Right ventricle myocardium inferior (tissue), 1 donor: ENCODE data around the gene RAD51B. TPM values are rescaled to one million over a fixed set of nuclear protein-coding genes. Genes with fewer than 3 reads are reported as not detected.
A peak's percentile ranks its signal among the peaks of the same experiment; 100 is the strongest.
"Not testable (repeated sequence)": the region's sequence is repeated elsewhere in the genome, so short reads cannot be mapped to it uniquely, and the experiment has no call there.

ENCODE experiments used
- ATAC-seq: fragments of 200-7000 bp; cut with Tn5 transposase; one replicate; pipeline ENCODE4 v1.9.1; 2020; ENCODE audit warnings: mild to moderate bottlenecking, moderate library complexity
- DNase-seq: peaks from one replicate; pipeline ENCODE4 v3.0.0; 2021; ENCODE audit errors: missing footprints
- intact Hi-C: fragments of 100-400 bp; cut with DNase I; formaldehyde crosslinking; loops from one replicate; pipeline ENCODE4 v1.11.0; 2022
- total RNA-seq: library from RNA; stranded (reverse); fragmentation: NEBNext Ultra II Directional; extraction: Animal tissue kit (Norgen Biotek cat#: 25700); gene quantifications from one replicate; pipeline ENCODE4 v1.2.1, GENCODE V29; 2021
- donor health status: DM: no; HTN: yes; CAD: no; lungs with severe emphysema.

RAD51B gene
- total RNA-seq, 1 donor from 2014 or later = 4.1 TPM

DNA sequence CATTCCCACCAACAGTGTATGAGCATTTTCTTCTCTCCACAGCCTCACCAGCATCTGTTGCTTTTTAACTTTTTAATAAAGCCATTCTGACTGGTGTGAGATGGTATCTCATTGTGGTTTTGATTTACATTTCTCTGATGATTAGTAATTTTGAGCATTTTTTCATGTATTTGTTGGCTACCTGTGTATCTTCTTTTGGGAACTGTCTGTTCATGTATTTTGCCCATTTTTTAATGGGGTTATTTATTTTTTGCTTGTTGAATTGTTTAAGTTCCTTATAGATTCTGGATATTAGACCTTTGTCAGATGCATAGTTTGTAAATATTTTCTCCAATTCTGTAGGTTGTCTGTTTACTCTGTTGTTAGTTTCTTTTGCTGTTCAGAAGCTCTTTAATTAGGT is 616.1 kb downstream of the RAD51B start:
- DNase-seq, intact Hi-C loops, ATAC-seq: not testable (repeated sequence)

DNA sequence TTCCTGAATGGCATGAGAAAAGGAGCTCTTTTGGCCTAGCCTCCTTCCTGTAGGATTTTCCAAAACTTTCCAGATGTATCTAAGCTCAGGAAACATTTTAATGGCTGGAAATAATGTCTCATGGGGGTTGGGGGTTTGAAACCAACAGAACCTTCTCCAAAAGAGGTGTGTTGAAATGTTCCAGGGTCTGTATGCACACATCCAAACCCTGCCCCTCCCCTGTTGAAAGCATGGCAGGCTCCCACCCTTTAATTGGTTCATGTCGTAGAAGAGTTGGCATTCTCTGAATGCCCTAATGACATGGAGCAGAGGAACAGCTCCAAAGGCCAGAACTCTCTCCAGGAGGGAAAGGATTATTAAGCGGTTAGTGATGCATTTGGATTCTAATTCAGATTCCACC is 620.1 kb downstream of the RAD51B start:
- DNase-seq = no peak
- intact Hi-C loops = no loop called here
- no peak for ATAC-seq

DNA sequence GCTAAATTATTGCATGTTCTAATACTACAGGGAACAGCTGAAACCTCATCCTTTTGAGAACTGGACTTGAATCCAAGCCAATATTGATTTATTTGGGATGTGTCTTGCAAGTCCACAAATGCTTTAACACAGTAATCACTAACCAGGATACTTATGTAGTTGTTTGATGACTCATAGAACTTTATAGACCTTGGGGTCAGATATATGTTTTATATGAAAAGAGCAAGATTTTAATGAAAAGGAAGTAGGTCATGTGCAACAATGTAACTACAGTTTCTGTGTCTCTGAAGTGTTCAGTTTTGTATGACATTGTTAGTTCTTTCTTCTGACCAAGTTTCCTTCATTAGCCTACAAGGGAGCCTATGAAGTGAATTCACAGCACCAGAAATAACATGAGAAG is 621.2 kb downstream of the RAD51B start:
- intact Hi-C loops = no loop called here
- ATAC-seq = no peak
- no peak for DNase-seq

DNA sequence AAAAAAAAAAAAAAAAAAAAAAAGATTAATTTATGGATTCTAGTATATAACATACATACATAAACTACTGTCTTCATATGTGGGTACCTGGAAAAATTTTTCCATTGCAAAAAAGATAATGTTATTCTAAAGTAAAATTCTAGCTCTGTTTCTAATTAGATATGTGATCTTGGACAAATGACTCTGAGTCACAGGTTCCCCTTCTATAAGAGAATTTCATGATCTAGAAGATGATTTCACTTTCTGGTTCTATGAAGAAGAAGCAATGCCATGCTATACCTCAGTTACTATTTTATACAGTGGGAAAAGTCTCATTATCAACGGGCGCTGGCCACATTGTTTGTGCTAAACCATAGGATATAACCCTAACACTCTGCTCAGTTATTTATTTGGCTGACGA is 622.0 kb downstream of the RAD51B start:
- DNase-seq (no peak), ATAC-seq (no peak)
- intact Hi-C loops = no loop called here

DNA sequence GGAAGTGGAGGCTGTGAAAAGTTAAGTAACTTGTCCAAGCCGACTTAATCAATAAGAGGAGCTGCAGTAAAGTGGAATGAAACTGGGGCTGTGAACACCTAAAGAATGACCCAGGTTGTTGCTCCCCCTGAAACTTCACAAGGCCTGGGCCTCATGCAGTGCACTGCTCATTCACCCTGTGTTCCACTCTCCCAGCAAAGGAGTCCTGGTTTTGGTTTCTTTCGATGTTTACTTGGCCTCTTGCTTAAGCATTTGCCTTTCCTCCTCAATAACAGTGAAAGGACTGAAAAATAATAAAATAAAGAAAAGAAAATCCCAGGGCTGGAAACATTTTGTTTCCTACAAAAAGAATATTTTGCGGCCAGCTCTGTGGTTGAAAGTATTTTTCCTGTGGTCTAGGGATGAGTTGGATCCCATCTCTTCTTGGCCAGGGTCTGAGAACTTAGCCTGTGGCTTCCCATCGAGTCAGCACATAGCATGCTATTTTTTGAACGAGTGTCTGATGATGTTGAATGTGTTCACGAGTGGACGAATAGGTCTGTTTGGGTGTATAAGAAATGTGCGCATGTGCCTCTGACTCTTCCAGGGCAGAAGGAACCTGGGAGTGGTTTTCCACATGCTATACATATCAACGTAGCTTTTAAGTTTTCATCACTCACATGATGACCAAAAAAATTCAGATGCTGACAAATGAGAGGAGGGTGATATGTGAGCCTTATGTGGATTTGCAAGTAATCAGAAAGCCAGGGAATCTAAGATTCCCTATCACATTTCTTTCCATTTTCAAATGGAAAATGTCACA is 623.5 kb downstream of the RAD51B start:
- intact Hi-C loops = no loop called here
- DNase-seq (no peak), ATAC-seq (no peak)

DNA sequence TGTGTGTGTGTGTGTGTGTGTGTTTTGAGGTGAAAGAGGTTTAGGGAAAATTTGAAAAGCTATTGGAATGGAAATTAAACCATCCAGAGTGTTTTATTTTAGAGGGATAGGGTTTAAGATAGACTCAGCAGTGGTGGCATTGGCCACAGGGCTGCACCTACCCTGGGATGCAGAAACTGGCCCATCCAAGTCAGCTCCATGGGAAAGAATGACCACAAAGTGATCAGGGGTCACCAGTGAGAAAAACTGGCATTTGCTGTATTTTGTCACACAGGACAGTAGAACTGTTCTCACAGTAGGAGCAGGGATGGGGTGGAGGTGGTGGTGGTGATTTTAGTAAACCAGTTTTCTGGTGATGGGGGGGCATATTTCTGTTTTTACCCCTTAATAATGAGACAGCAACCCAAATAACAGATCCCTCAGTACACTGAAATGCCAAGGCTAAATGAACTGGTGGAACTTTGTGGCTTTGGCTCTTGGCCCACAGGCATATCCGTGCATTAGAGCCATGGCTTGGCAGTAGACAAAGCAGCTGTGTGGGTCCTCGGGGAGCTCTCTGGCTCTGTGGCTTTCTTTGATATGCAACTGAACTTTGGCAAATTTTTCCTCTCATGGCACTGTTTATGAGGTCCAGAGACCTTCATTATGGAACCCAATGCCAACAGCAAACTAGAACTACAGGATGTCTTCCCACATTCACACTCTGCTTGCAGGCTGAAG is 625.0 kb downstream of the RAD51B start:
- ATAC-seq (peak; percentile 68), DNase-seq (no peak)
- intact Hi-C loops = no loop called here

DNA sequence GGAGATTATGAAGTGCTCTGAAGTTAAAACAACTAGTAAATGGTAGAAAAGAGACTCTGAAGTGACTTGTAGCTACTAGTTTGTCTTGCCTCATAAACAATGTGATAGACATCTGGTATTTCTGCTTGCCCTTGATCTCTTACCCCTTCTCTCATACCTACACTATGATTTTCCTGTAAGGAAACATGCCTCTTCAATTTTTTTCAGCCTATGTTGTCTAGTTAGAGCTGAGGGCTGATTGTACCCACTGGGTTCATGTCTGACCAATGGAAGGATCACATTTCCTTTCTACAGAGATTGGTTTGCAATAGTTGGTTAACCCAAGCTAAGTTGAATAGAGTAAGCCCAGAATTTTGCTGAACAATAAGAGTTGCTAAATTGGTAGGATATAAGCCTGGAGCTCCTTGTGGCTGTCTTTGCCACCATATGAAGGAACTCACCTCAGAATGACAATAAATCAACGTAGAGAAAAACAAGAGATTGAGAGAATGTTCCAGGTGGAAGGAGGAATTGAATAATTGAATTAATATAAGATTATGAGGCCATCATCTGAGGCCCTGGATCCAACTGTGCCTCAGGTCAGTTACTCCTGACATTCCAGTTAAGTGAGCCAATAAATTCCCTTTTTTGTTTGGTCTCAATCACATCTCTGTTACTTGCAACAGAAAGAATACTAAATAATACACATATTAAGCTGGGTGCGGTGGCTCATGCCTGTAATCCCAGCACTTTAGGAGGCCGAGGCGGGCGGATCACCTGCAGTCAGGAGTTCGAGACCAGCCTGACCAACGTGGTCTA is 626.9 kb downstream of the RAD51B start:
- ATAC-seq (no peak), DNase-seq (no peak)
- intact Hi-C loops = no loop called here

DNA sequence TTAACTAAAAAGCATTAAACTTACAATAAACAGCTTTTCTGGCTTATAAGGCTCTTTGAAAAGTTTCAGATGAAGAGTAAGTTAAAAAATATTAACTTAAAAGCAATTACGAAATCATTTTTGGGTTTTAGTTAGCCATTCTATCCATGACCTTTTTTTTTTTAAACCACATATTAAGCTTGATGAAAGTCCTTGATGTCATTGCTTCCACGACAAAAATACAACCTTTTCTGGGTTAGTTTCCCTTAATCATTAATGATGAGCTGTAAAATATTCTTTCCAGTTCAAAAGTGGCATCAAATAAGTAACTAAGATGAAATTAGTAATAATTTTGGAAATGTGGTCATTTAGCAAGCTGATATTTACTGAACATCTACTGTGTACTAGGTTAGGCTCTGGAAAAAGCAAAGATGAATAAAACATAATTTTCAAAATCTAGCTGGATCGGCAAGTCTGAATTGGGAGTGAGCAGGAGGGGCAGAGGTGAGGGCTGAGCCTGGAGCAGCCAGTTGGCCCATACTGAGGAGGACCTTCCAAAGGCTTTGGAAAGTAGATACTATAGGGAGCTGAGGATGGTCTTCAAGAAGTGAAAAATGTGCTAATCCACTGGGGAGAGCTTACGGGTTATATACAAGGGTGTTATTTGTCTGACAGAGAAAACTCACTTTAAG is 628.1 kb downstream of the RAD51B start:
- DNase-seq (no peak), ATAC-seq (no peak)
- intact Hi-C loops = no loop called here

DNA sequence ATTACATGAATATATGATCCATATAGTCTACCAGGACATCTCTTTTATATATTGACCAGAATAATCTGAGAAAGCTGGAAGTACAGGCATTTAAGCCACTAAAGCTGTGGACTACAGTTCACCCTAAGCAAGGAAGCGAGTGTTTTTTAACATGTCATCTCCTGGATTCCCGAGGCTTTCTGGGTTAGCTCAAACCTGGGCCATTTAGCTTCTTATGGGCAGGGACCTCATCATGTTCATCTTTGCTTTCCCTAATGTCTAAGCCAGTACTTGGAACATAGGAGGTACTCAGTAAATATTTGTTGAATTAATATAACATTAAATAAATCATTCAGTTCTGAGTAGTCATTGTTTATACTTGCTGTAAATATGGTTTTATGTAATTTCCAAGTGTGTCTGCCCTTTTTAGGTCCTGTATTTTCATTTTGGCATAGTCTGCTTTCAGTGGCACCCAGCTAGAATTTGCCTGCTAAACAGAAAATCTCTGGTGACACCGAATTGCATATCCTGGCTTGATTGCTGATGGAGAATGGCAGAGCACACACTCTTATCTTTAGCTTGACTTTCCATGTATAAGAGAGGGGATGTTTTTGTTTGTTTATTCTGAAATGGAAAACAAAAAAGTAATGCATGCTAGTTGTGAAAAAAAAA is 628.8 kb downstream of the RAD51B start:
- DNase-seq = no peak
- intact Hi-C loops = no loop called here
- ATAC-seq = no peak

DNA sequence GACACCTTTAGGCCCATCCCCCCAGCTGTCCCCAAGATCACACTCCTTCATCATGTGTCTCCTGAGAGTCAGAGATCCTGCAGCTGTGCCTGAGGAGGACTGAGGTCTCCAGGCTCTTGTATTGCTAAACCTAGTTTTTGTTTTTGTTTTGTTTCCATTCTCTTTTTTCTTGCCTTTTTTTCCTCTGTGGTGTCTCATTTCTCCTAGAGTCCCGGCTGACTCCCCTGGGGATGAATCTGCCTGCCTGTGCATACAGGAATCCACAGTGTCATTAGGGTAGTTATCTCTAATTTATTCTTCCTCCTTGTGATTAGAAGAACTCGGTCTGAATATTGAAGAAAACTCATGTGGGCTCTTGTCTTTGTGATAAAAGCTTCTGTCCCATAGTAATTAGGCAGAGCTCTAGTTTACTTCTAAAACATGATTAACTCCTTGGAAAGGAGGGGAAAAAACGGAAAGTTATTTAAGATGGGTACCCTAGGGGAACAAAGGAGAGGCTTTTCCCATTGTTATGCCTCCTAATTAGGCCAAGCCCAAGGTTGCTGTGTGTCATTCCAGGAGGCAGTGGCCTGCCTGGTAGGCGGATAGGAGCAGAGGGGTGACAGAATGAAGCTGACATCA is 630.1 kb downstream of the RAD51B start:
- ATAC-seq = no peak
- intact Hi-C loops = no loop called here
- DNase-seq = no peak

DNA sequence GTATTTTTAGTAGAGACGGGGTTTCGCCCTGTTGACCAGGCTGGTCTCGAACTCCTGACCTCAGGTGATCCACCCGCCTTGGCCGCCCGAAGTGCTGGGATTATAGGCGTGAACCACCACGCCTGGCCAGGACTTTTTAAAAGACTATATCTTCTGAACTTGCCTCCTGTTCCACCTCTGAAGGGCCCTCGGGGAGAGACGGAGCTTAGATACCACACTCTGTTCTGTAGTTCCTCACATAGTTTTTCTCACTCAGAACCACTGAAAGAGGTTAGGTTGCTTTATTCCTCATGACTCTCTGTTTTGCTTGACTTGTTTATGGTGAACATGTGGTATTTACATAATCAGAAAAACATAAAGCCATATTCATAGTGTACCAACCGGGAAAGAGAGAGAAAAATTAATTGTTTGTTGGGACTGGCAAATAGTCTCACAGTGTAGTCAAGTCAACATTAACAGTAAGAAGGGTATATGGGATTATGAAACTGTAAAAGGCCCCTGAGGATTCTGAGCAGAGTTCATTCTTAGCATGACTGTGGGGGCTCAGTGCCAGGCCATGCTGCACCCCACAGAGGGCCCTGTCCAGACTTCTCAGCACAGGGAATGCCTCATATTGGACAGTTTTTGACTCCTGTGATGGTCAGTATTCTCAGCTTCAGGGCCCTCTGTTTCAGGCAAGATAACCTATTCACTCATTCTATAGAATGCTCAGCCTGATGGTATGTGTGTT is 631.0 kb downstream of the RAD51B start:
- intact Hi-C loops = no loop called here
- DNase-seq (no peak), ATAC-seq (no peak)

DNA sequence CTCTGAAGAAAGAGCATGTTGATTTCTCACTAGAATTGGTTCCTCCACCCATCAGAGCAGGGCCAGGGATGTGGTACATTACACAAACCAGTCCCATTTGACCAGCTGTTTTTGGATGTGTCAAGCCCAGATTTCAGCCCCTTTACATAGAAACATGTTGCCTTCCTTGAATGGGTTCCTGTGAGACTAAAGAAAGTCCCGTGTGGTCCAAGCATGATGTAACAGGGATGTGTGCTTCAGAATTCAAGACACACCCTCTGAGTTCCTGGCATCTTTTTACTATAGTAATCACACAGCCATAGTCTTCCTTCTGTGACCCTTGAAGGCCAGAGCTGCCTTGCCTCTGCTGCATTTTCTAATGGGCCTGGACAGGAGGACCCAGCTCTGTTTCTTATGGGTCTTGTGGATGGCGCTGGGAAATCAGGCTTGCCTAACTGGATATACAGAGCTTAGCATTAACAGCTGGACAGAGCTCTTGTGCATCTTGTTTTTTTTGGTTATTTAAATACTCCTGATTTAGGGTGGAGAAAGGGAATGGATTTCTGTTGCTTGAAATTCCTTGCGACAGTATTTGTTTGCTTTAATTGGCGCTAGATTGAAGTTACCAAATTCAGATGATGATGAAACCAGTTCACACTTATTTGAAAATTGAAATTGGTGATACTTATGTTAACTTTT is 632.3 kb downstream of the RAD51B start:
- ATAC-seq = peak; percentile 97
- no peak for DNase-seq
- intact Hi-C loops = no loop called here

DNA sequence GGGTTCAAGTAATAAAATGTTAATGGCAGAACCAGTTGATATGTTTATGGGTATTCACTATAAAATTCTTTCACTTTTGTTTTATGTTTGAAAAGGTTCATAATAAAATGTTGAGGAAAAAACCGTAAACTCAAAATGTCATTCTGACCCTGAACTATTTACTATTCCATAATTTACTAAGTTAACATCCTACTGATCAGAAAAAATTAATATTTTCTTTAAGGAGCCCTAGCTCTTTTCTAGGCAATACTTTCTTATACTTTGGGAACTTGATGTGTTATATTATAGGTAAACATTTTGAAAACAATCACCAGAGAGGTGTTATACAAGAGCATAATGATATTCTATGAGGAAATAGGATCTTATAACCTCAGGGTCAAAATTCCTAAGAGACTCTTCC is 638.7 kb downstream of the RAD51B start:
- DNase-seq (no peak), ATAC-seq (no peak)
- intact Hi-C loops = no loop called here

DNA sequence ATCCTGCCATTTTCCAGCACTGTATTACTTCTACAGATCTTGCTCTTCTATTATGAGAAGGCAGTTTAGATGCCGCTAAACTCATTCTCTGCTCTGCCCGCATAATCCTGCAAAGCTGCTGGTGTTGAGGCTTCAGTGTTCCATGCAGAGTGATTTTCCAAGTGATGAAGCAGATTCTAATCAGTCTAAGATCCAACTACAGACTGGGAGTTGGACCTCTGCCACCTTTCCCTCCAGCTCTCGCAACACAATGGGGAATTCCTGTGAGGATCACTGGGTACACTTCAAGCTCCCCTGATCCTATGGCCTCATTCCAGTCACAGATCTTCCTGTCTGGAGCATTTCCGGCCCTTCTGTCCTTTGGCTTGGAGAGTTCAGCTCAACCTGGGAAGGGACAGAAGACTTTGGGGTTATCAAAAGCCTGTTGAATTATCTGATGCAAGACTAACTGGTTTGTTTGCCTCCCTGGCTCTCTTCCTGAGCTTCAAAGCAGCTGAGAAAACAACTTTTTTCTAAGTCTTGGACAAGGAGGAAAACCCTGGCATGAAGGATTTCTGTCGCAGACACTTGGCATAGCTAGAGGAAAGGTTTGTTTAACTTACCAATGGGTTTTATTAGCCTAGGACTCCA is 639.4 kb downstream of the RAD51B start:
- DNase-seq = no peak
- ATAC-seq = no peak
- intact Hi-C loops = no loop called here

DNA sequence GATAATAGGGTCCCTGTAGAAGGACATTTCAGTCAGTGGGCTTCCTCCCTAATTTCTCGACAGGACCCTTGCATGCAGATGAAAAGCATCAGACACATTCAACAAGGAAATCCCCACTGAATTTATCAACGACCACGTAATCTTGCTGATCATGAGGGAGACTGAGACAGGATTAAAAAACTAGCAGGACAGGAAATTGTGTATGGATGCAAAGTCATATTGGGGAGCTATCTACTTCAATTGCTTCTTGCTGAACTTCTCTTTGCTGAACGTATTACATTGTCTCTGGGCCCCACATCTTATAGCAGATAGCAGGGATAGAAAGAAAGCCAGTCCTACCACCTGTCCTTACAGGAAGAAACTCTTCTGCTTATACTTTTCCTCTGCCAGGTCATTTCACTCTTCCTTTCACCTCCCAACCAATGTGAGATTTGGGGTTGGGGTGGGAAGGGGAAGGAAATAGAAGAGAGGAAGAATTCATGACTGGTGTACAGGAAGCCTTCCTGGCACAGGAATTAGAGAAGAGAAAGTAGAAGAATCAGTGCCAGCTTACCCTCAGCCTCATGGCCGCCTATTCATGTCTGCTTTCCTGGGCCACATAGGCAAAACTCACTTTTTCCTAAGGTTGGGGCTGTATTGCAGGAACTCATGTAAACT is 640.0 kb downstream of the RAD51B start:
- intact Hi-C loops = loop anchor here (5.0 kb wide), 1 partner anchor 48 kb away; no protein-coding TSS in a partner anchor
- DNase-seq = no peak
- ATAC-seq = peak; percentile 26

DNA sequence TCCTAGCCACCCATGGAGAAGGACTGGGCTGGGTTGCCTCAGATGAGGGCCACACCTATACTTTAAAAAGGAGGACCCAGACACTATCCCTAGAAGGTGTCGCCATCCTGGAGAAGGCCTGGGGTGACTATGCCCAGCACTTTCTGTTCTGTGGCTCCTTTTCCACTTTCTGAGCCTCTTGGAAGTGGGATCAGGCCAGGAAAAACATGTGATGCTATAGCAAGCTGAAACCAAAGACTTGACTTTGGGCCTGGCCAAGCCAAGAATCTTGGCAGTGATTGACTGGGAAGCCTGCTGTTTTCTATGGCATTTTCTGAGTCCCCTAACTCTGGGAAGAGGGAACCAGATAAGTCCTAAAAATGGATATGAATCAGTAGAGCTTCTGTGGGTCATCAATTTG is 641.0 kb downstream of the RAD51B start:
- DNase-seq = no peak
- intact Hi-C loops = loop anchor here (5.0 kb wide), 1 partner anchor 47 kb away; no protein-coding TSS in a partner anchor
- ATAC-seq = peak; percentile 70
